ENCODE data around the gene MYOG. TPM values are rescaled to one million over a fixed set of nuclear protein-coding genes. Genes with fewer than 3 reads are reported as not detected.

The MYOG gene
- total and polyA plus RNA-seq, 5 experiments from 2014 or later = not detected

- POLR2A ChIA-PET = no interaction called here
- ATAC-seq (no peak), DNase-seq (no peak)
- H3K4me1 Mint-ChIP-seq = peaks cover 4 to 12% (median 7%) of the 10 kb centered on the region in 4 donors
- peaks cover 13 to 34% (median 33%) of the 10 kb centered on the region in 5 donors for H3K27me3 Mint-ChIP-seq
- no peak overlapping the region for H3K27ac Mint-ChIP-seq
- no peaks in the 10 kb centered on the region for H3K9me3 Mint-ChIP-seq
- H3K36me3 Mint-ChIP-seq = no peaks in the 10 kb centered on the region
- no peak overlapping the region for H3K4me3 Mint-ChIP-seq
Measured at GRCh38 chr1:203072002-203072602, 13.7 kb downstream of the MYOG start.

- no peak overlapping the region for H3K27ac Mint-ChIP-seq
- POLR2A ChIA-PET = no interaction called here
- ATAC-seq (no peak), DNase-seq (no peak)
- H3K4me3 Mint-ChIP-seq = no peak overlapping the region
- no peaks in the 10 kb centered on the region for H3K36me3 Mint-ChIP-seq
- H3K4me1 Mint-ChIP-seq = peaks cover 0 to 8% (median 2%) of the 10 kb centered on the region in 4 donors
- H3K9me3 Mint-ChIP-seq = no peaks in the 10 kb centered on the region
- H3K27me3 Mint-ChIP-seq = peaks cover 9 to 22% (median 13%) of the 10 kb centered on the region in 5 donors
Measured at GRCh38 chr1:203069030-203069747, 16.6 kb downstream of the MYOG start.

GRCh38 chr1:203066965-203067364 lies 18.8 kb downstream of the MYOG start:
- H3K4me3 Mint-ChIP-seq = no peak overlapping the region
- no peaks in the 10 kb centered on the region for H3K36me3 Mint-ChIP-seq
- POLR2A ChIA-PET = no interaction called here
- no peaks in the 10 kb centered on the region for H3K9me3 Mint-ChIP-seq
- peaks cover 0 to 9% (median 0%) of the 10 kb centered on the region in 5 donors for H3K27me3 Mint-ChIP-seq
- peaks cover 0 to 9% (median 2%) of the 10 kb centered on the region in 4 donors for H3K4me1 Mint-ChIP-seq
- no peak for ATAC-seq
- H3K27ac Mint-ChIP-seq = peak overlapping the region in 1 of 10 donors; percentile 63
- DNase-seq = no peak

- peaks cover 0 to 9% (median 2%) of the 10 kb centered on the region in 5 donors for H3K27me3 Mint-ChIP-seq
- ATAC-seq (no peak), DNase-seq (no peak)
- peaks cover 0 to 9% (median 2%) of the 10 kb centered on the region in 4 donors for H3K4me1 Mint-ChIP-seq
- no peaks in the 10 kb centered on the region for H3K9me3 Mint-ChIP-seq
- H3K36me3 Mint-ChIP-seq = no peaks in the 10 kb centered on the region
- H3K27ac Mint-ChIP-seq = no peak overlapping the region
- no peak overlapping the region for H3K4me3 Mint-ChIP-seq
- POLR2A ChIA-PET = no interaction called here
Measured at GRCh38 chr1:203065986-203066385, 19.8 kb downstream of the MYOG start.

GRCh38 chr1:203065191-203065590 lies 20.6 kb downstream of the MYOG start:
- H3K27ac Mint-ChIP-seq = no peak overlapping the region
- no peaks in the 10 kb centered on the region for H3K36me3 Mint-ChIP-seq
- H3K9me3 Mint-ChIP-seq = no peaks in the 10 kb centered on the region
- no peak overlapping the region for H3K4me3 Mint-ChIP-seq
- peaks cover 0 to 9% (median 2%) of the 10 kb centered on the region in 5 donors for H3K27me3 Mint-ChIP-seq
- DNase-seq (no peak), ATAC-seq (no peak)
- peaks cover 0 to 9% (median 2%) of the 10 kb centered on the region in 4 donors for H3K4me1 Mint-ChIP-seq
- POLR2A ChIA-PET = no interaction called here

- POLR2A ChIA-PET = no interaction called here
- H3K9me3 Mint-ChIP-seq = no peaks in the 10 kb centered on the region
- no peak overlapping the region for H3K27ac Mint-ChIP-seq
- ATAC-seq (no peak), DNase-seq (no peak)
- no peaks in the 10 kb centered on the region for H3K36me3 Mint-ChIP-seq
- peaks cover 0 to 5% (median 2%) of the 10 kb centered on the region in 4 donors for H3K4me1 Mint-ChIP-seq
- no peak overlapping the region for H3K4me3 Mint-ChIP-seq
- peaks cover 0 to 9% (median 2%) of the 10 kb centered on the region in 5 donors for H3K27me3 Mint-ChIP-seq
Measured at GRCh38 chr1:203063287-203063686, 22.5 kb downstream of the MYOG start.

- DNase-seq = no peak
- Mint-ChIP-seq H3K27me3 (peaks cover 0 to 13% (median 2%) of the 10 kb centered on the region in 5 donors), H3K27ac (no peak overlapping the region), H3K4me1 (peaks cover 0 to 8% (median 0%) of the 10 kb centered on the region in 4 donors), H3K4me3 (no peak overlapping the region), H3K9me3 (no peaks in the 10 kb centered on the region), H3K36me3 (no peaks in the 10 kb centered on the region)
- ATAC-seq = no peak
- POLR2A ChIA-PET = no interaction called here
Measured at GRCh38 chr1:203060115-203060514, 25.7 kb downstream of the MYOG start.

GRCh38 chr1:203059485-203059884 lies 26.3 kb downstream of the MYOG start:
- Mint-ChIP-seq H3K4me1 (peaks cover 0 to 8% (median 0%) of the 10 kb centered on the region in 4 donors), H3K36me3 (no peaks in the 10 kb centered on the region), H3K4me3 (no peak overlapping the region), H3K27ac (no peak overlapping the region), H3K9me3 (no peaks in the 10 kb centered on the region), H3K27me3 (peaks cover 0 to 13% (median 2%) of the 10 kb centered on the region in 5 donors)
- no peak for ATAC-seq
- DNase-seq = no peak
- POLR2A ChIA-PET = no interaction called here

- no peak for DNase-seq
- no peak overlapping the region for H3K4me3 Mint-ChIP-seq
- H3K9me3 Mint-ChIP-seq = no peaks in the 10 kb centered on the region
- no peak overlapping the region for H3K27ac Mint-ChIP-seq
- no peak for ATAC-seq
- H3K4me1 Mint-ChIP-seq = peaks cover 0 to 8% (median 0%) of the 10 kb centered on the region in 4 donors
- H3K27me3 Mint-ChIP-seq = peaks cover 0 to 13% (median 2%) of the 10 kb centered on the region in 5 donors
- H3K36me3 Mint-ChIP-seq = no peaks in the 10 kb centered on the region
- POLR2A ChIA-PET = no interaction called here
Measured at GRCh38 chr1:203058676-203058935, 27.2 kb downstream of the MYOG start.

GRCh38 chr1:203057911-203058675 lies 27.7 kb downstream of the MYOG start:
- POLR2A ChIA-PET = no interaction called here
- DNase-seq = no peak
- no peaks in the 10 kb centered on the region for H3K36me3 Mint-ChIP-seq
- no peaks in the 10 kb centered on the region for H3K9me3 Mint-ChIP-seq
- H3K27me3 Mint-ChIP-seq = peaks cover 0 to 13% (median 2%) of the 10 kb centered on the region in 5 donors
- H3K27ac Mint-ChIP-seq = no peak overlapping the region
- no peak overlapping the region for H3K4me3 Mint-ChIP-seq
- no peak for ATAC-seq
- H3K4me1 Mint-ChIP-seq = peaks cover 0 to 6% (median 0%) of the 10 kb centered on the region in 4 donors

- ATAC-seq (no peak), DNase-seq (no peak)
- no peak overlapping the region for H3K27ac Mint-ChIP-seq
- no peaks in the 10 kb centered on the region for H3K36me3 Mint-ChIP-seq
- peaks cover 0 to 6% (median 0%) of the 10 kb centered on the region in 4 donors for H3K4me1 Mint-ChIP-seq
- POLR2A ChIA-PET = no interaction called here
- H3K4me3 Mint-ChIP-seq = no peak overlapping the region
- no peaks in the 10 kb centered on the region for H3K9me3 Mint-ChIP-seq
- peaks cover 0 to 25% (median 7%) of the 10 kb centered on the region in 5 donors for H3K27me3 Mint-ChIP-seq
Measured at GRCh38 chr1:203056516-203056915, 29.3 kb downstream of the MYOG start.

GRCh38 chr1:203056012-203056411 lies 29.8 kb downstream of the MYOG start:
- Mint-ChIP-seq H3K4me3 (no peak overlapping the region), H3K27ac (no peak overlapping the region)
- POLR2A ChIA-PET = no interaction called here

GRCh38 chr1:203055161-203055799 lies 30.5 kb downstream of the MYOG start:
- no peaks in the 10 kb centered on the region for H3K9me3 Mint-ChIP-seq
- no peaks in the 10 kb centered on the region for H3K36me3 Mint-ChIP-seq
- ATAC-seq = no peak
- no peak overlapping the region for H3K4me3 Mint-ChIP-seq
- no peak overlapping the region for H3K27ac Mint-ChIP-seq
- POLR2A ChIA-PET = no interaction called here
- H3K27me3 Mint-ChIP-seq = peaks cover 0 to 24% (median 14%) of the 10 kb centered on the region in 5 donors
- peaks cover 0 to 6% (median 0%) of the 10 kb centered on the region in 4 donors for H3K4me1 Mint-ChIP-seq
- no peak for DNase-seq

More at GRCh38 chr1:203056012-203056411, 29.8 kb downstream of the MYOG start:
- ATAC-seq = no peak
- DNase-seq = no peak
- Mint-ChIP-seq H3K36me3 (no peaks in the 10 kb centered on the region), H3K27me3 (peaks cover 0 to 27% (median 11%) of the 10 kb centered on the region in 5 donors), H3K9me3 (no peaks in the 10 kb centered on the region), H3K4me1 (peaks cover 0 to 6% (median 0%) of the 10 kb centered on the region in 4 donors)
